ENCODE results near the gene TFAP2A.

TFAP2A gene

DNA sequence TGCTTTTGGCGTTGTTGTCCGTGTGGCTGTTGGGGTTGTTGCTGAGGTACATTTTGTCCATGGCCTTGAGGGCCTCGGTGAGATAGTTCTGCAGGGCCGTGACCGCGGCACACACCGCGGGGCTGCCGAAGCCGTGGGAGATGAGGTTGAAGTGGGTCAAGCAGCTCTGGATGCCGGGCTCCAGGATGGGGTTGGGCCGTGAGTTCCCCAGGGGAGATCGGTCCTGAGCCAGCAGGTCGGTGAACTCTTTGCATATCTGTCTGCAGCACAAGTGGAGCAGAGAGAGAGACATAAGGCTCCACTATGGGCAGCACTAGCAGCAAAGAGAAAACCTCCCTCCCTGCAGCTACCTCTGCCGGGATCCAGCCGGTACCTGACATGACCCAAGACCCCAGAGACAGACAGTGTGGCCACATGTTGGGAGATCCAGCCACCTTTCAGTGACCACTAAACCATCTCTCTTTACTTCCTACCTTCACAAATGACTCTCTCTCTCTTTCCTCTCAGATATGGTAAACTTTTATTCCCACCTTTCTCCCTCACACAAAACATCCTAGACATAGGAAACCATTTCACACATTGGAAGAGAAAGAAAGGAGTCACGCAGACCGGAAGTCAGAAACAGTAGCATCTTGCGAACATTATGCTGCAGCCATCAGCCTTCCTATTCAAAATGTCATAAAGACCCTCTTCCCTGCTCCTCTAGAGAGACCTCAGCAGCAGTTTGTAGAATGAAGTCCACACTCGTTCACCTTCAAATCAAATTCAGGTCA lies 16.2 kb downstream of the TFAP2A start:
- no peak for DNase-seq

DNA sequence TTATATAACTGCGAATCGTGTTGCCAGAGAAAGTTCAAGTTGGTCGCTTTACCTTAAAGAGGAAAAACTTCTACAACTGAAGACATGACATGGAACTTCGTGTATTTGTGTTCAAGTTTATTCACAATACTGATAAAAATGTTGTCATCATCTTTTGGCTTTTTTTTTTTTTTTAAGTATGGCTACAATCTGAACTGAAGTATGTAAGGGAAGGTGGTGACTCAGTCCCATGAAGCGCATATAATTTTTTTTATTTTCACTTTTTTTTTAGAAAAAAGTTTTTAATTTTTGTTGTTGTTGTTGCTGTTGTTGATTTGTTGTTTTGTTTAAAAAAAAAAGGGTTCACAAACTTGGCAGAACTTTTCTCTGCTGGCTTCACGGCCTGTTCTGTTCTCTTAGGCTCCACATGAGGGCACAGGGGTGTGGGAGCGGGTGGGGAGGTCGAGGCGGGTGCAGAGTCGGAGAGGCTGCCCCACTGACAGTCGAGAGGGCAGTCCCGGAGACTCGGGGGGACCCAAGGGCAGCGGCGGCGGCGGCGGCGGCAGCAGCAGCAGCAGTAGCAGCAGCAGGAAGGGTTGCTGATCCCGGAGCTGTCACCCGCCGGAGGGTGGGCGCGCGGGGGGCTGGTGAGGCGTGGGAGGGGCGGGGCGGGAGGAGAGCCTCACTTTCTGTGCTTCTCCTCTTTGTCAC lies 17.0 kb downstream of the TFAP2A start:
- no peak for DNase-seq

DNA sequence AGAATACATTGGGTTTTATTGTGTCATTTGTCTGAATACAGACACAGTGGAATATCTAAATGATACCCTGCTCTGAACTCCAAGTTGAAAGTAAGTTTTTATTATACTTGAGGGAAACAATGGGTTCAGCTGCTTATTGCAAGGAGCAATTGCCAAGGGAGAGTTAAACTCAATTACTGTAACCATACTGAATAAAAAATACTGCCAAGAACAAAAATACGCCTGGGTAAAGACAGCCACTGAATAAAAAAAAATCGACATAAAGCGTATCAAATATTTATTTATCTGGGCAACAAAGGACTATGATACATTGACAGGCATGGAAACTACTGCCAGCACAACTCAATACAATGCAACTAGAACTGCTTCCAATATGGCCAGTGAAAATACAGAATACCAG lies 18.1 kb downstream of the TFAP2A start:
- DNase-seq = no peak

DNA sequence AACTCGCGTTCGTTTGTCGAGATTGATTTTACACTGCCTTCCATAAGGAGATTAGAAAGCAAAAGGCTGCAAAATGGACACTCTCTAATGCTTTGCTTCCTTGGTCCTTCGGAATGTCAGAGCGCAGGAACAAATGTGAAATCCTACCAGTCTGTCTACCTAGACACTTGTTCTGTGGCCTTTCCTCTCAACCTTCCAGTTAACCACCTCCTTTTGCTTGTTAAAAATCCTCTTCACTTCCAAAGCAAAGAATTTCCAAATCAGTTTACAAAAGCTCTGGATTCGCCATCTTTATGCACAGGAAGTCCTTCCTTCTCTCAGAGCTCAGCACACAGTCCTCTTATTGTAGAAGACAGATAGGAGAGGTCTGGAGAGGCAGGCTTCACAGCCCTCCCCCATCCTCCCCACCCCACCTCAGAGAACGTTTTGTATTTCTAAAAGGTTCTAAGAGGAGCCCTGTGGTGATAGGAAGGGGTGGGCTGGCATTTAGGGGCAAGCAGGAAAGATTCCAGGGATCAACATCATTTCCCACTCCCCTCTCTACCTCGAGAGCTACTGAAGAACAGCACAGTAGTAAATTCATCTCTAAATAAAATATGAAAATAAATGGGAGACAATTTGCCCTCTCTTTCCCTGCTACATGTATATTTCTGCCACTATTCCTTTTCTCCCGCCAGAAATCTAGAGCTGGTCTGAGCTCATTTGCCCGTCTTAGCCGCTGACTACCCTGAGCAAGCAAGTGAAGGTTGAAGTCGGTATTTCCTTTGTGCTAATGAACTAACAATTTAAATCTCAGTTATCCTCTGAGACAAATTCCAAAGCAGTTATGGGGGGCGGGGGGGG lies 18.9 kb downstream of the TFAP2A start:
- no peak for DNase-seq

DNA sequence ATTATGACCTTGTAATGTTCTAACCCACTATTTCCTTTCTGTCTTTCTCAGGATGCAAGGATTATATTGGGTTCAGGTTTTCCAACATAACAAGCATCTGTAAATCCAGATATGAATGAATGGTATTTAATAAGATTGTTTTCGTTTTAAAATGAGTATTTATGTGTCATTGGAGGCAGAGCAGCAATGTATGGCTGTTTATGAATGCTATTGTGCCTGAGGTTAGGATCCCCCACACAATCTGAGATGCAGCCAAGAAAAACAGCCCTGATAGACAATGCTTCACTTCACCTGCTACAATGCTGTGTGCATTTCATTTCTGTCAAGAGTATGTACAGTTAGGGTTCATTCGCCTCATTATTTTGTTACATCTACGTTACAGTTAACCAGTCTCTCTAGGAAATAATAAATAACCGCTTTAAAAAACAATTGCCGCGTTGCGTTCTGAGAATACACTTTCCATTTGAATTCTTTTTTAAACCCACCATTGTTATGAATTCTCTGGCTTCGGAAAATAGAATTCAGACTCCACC lies 19.6 kb downstream of the TFAP2A start:
- no peak for DNase-seq

DNA sequence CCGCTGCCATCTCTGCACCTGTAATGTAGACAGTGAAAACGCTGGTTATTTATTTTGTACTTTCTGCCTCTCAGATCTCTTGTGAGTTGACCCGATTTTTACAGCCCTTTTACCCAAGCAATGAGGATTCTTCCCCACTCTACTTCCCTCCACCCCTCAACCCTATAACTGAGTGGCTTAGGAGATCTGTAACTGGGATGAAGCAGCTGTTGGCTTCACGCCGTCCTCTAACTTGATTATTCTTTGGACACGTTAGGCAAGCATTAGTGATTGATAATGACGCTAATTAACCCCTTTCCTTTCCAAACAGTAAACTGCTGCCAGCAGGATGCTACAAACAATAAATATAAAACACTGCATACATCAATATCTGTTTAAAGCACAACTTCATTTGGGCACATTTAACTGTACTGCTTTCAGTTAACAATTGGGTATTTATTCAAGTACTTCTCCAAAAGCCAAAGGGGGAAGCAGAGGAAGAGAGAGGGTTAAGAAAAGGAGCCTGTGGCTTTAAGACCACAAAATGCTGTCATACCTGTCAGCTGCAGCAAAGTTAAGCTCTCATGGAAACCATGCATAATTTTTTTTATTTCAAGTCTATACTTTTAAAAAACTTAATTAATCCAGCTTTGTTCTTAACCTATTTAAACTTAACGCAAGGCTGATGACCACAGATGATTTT lies 21.2 kb downstream of the TFAP2A start:
- DNase-seq = peak; percentile 4

DNA sequence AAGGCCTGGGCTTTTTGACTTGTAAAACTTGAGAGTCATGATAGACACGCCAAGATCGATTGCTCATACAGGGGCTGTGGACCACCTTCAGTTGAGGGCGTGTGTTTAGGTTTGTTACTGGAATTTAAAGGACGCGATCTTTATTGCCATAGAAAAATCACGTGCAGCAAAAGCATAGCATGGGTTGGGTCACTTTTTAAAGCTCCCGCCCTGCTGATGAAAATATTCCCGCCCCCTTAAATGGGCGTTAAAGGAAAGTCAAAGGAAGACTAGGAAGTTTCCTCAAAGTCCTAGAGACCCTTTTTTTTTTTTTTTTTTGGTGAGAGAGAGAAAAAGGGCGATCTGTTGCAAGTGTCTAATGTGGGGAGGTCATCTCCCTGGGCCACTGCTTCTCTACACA lies 23.1 kb downstream of the TFAP2A start:
- no peak for DNase-seq

DNA sequence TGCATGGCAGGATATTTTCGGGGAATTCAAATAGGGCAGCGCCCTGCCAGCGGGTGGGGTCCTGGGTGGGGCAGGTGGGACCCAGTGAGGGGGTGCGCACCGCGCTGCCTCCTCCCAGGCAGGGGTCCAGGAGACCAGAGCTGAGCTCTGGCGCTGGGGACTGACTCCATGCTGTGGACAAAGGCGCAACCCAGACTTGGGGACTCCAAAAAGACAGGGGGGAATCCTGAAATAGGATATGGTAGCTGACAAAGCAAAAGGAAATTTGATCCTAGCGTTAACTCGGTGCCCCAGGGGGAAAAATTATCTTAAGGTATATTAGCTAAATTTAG lies 23.6 kb downstream of the TFAP2A start:
- no peak for DNase-seq

DNA sequence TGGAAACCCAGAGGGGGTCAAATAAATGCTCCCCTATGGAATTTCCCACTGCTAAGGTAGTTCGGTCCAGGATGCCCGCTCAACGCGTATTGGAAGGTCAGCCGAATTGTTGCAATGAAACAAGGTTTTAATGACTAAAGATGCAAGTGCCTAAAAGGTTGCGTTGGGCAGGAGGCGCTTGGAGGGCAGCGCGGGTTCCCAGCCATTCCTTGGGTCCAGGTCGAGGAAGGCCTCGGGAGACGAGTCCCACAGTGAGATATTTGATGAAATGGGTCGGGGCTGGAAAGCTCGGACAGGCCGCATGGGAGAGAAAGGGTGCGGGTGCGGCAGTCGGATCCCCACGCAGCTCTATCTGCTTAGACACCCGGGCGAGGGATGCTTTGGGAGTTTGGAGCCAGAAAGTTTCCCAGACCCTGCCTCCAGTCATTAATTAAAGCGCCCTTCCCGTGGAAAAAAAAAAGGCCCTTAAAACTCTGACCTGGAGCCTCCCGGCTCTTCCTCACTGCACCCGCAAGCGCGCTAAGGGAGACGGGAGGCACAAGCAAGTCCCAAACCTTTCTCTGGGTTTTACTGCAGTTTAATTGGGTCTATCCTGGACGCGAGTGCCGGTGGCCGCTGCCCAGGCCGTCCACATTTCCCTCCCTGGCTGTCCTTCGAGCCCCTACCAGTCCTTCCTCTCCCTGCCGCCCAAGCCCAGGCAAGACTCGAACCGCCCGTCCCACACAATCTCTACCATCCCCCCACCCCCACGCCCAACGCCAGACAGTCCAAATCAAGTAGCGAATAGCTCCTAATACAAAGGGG lies 24.2 kb downstream of the TFAP2A start:
- no peak for DNase-seq

DNA sequence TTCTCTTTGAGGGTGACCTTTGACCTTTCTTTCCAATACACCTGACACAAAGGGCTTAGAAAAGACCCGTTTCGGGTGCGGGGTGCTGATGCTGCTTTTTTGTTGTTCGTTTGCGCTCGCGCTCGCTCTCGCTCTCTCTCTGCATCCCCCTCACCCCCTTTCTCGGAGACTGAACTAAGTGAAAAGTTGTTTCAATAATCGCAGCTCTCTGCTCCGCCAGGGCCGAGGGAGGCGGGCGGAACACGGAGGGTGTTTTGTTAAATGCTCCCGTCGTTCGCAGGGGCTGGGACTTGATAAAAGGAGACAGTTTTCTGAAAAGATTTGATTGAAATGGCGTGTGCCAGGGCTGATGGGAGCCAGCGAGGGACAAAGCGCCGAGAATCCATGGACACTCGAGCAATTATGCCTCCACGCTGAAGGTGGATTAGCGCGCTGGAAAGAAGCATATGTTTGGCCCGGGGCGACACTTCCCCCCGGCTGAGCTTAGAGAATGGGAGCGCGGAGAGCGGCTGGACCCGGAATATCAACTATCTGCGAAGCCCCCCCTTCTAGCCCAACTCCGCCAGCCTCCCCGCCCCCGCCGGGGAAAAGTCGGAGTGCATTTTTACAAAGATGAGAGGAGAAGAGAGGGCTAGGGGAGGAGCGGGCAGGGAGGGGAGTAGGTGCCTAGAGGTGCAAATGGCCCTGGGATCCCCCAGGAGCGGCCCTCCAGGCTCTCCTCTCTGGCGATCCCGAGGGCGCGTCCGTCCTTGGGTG lies 25.0 kb downstream of the TFAP2A start:
- no peak for DNase-seq

DNA sequence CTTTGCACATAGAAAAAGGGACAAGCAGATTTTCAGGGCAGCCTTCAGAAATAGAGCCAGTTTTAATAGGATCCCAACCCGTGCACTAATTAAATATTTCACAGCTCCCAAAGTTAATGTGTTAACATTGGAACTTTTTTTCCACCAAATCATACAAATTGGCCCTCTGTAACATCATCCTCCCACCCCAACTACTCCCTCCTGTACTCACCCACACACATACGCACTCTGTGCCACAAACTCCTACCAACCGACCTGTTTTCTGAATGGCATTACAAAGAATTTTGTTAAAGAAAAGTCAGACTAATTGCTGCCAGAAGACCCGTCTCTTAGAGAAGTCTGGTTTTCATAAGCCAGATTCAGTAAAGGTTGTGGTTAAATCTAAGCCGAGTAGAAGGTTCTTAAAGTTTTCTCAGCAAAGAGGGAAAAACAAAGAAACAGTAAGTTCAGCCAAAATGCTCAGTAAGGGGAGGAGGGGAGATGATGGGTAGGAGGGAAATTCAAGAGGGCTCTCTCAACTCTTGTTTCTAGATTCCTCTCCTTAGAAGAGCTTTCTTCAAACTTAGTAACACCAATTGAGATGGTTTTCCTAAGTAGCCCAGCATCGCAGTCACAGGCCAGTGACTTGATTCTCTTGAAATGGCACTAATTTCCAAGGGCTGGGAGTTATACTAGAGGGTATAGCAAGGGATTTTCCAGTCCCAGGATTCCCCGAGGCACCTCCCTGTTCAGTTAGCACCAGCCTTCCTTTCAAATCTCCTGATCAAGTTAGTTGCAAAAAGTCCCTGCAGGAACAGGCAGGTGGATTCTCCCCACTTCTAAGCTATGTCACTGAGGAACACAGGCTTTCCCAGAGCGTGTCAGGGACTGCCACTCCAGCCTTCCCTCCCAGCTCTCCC lies 27.9 kb downstream of the TFAP2A start:
- DNase-seq = no peak

DNA sequence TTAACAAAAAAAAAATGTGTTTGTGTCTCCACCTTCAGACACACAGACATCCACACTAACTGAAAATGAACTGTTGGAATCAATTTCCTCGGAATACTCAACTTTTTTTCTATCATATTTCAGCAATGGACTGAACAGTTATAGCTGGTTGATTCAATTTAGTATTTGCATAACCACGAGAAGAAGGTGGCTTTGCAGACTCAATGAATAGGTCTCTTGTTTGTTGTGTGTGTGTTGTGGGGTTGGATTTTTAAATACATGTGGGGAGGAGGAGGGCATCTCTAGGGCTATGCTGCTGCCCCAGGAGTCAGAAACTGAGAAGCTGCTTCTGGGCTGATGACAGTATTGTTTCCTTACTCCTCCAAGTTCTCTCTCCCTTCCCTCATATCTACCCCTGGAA lies 28.7 kb downstream of the TFAP2A start:
- DNase-seq = no peak

DNA sequence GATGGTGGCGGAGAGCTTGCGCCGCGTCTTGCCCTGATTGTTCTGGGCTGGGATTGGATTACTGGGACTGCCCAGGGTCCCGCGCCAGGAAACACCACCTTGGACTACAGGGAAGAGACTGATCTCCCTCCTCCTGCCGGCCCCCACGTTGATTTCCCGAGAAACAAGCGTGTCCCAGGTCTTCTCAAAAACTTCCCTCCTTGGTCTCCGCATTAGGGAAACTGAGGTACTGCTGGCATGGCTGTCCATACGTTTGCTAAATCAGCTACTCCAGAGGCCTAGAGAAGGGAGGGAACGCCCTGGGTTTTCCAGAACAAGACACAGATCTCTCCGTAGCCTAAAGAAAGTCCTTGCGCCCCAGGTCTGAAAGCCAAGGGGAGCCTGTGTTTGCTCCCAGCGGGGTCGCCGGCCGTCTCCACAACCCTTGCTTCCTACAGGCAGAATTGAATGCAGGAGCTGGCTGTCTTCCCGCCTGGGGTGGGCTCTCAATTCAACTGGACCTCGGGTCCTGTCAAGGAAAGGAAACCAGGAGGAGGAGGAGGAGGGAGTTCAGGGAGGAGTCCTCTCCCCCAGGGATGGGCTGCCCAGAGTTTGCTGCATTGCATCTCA lies 29.2 kb downstream of the TFAP2A start:
- DNase-seq = no peak

DNA sequence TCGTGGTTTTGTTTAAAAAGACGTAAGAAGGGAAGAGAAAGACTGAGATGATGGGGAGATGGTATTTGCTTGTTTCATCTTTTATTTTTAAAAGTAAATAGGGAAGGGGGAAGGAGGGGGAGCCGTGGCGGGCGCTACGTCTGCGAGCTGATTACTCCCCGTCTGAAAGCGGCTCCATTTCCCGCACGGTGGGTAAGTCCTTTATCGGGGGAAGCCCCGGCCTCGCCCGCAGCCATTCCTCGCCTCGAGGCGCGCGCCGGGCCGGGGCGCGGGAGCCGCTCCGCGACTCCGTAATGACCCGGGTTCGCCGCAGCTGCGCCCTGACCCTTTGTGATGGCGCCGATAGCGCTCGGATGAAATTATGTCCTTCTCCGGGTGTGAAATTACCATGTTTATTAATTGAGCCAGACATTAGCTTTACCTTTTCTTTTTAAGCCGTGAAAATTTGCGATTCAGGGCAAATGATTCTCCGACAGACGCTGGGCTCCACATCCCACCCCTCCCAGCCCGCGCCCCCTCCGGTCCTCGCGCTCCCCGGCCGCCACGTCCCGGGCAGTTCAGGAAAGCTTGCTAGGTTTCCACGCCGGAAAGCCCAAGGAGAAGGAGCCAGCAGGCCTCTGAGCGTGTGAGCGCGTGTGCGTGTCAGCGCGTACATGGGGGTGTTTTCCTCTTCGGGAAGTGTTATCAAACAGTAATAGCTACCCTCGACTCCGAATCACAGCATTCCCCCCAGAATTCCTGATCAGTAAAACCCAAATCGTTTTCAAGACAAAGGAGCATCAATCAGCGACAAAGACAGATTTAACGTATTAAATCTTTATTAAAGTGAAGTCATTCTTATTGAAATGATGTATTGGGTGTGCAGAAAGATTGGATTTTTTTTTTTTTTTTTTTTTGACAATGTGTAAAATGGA lies 30.0 kb downstream of the TFAP2A start:
- no peak for DNase-seq

DNA sequence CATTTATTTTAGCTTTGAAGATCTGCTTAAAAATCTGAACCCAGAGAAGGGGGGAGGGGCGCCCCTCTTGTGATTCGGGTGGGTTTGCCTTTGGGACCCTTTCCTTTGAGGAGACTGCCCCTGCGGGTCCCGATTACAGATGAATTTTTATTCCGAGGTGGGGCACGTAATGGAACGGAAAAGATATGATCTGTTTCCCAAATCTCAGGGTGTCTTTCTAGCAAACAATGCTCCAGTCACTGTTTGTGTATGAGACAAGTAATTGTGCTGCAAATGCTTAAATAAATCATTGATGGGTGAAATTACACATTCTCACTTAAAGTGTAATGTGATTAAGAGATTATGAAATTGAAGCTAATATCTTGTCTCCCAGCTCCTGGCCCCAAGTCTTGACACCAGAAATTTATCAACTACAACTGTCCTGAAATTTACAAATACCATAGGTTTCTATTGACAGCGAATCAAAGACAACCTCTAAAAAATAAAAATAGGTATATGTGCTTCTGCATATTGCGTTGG lies 30.7 kb downstream of the TFAP2A start:
- DNase-seq = no peak

DNA sequence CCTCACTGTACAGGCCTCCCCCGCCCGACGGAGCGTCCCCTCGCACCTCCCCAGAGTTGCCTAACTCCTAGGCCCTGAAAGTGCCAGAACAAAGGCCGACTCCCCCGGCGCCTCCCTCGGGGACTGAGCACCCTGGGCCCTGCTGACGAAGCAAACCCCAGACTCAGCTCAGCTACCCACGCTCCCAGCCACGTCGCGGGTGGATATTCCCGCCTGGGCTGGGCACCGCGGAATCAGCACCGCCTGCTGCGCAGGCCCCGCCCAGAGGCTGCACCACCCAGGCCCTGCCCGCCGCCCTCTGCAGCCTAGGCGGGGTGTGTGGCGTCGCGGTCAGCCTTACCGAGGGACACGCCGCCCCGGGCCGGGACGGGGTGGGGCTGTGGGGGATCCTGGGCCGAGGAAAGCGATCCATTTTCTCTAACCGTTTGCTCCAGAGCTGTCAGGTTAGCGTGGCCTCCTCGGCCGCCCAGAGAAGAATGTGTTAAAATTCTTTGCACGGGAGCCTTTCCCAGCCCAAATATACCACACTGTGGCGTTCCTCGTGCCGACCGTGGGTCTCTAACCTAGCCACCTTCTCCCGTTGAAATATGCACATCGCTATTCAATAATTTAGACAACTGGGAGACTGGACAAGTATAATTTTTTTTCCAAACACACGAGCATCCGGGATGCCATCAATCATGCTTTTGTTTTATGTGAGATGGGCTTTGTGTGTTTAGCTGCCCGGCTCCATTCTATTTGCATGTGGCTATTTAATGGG lies 31.4 kb downstream of the TFAP2A start:
- DNase-seq = no peak

DNA sequence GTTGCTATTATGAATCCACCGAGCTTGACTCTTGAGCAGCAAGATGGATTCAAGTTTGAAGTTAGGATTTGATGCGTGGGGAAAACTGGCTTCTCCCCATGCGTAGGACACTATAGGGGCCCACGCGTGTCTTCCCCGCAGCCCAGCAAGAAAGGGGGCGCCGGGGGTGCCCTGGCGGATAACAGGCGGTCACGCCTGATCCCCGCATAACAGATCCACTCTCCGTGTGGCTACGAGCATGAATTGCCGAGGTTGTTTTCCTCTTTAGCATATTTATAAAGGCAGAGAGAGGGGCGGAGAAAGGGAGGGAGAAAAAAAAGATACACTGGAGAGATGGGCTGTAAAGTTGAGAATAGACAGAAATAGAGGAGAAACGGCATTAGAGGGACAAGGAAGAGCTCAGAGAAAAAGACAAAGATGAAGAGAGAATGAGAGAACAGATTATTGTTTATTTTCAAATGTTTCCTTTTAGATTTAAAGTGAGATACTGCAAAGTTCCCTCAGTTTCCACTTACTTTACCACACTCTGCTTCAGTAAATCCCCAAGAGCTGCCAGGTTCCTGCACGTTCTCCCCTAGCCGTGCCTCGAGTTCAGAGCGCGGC lies 32.0 kb downstream of the TFAP2A start:
- no peak for DNase-seq

Measured in GDM1 (cell line).